ENCODE results near the gene FNDC3B.

FNDC3B gene

DNA sequence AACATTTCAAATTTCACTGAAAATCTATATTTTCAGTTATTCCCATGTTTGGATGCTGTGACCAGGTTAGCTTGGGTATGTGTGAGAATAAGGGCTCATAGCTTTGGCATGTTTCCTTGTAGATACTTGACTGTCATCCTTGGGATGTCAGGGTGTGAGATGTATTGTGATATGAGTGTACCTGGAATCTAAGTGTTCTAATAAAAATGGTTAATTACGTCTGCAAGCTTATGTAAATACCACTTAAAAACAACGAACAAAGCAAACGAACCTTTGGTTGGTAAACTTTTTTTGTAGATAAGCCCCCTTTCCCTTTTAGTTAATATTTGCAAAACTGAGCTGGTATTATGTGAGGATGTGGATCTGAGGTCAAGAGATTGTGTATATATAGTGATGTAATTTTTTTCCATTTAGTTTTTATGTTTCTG, 63.5 kb downstream of the FNDC3B start:
- Mint-ChIP-seq H3K9me3 (no peaks in the 10 kb centered on the region), H3K4me3 (peak overlapping the region; percentile 59 to 61), H3K27me3 (no peaks in the 10 kb centered on the region), H3K4me1 (peaks cover 74% of the 10 kb centered on the region), H3K27ac (no peak overlapping the region)
- DNase-seq (no peak), ATAC-seq (no peak)

DNA sequence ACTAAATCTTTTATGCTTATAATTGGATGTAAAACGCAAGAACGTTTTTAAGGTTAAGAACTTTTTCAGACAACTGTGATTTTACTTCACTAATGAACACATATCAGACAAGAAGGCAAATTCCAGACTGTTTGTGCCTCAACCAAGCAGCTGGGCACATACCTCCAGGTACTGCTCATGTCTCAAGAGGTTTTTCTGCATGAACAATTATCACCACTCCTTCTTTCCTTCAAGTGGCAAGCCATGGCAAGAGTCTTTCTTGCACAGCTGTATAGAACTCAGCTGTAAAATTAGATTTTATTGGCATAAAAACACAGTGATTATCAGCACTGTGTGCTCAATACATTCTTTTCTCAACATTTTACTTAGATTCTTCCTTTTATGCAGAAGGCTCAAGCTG, 64.3 kb downstream of the FNDC3B start:
- DNase-seq, result no peak
- H3K27me3 Mint-ChIP-seq, result no peaks in the 10 kb centered on the region
- H3K9me3 Mint-ChIP-seq, result no peaks in the 10 kb centered on the region
- no peak overlapping the region for H3K4me3 Mint-ChIP-seq
- peaks cover 79% of the 10 kb centered on the region for H3K4me1 Mint-ChIP-seq
- peak overlapping the region in 1 of 2 donors; percentile 21 for H3K27ac Mint-ChIP-seq
- no peak for ATAC-seq

DNA sequence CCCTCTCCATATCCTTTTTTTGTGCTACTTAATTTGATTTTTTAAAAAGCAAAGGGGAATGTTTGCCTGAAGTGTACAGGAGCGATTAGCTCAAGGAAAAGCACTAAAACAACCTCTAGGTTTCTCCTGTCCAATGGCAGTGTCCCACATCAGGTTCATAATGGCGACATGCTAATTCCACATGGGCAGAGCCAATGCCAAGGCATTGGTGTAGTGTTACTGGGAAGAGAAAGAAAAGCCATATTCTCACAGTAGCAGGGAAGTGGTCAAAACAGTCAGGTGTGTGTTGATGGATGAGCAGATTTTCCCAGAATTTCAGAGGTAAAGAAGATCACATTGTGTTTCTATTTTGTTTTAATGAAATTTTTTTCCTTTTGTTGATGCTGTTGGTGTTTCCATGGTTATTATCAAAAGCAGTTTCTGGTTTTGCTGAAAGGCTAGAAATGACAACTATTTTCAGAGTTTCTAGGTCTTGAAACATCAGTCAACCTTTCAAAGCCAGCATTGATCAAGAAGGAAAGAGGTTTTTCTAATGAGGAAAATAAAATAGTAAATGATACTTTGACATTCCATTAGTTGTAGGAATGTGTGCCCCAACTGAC, 65.2 kb downstream of the FNDC3B start:
- H3K27me3 Mint-ChIP-seq, result no peaks in the 10 kb centered on the region
- ATAC-seq (no peak), DNase-seq (no peak)
- no peak overlapping the region for H3K4me3 Mint-ChIP-seq
- no peaks in the 10 kb centered on the region for H3K9me3 Mint-ChIP-seq
- H3K4me1 Mint-ChIP-seq, result peaks cover 77% of the 10 kb centered on the region
- H3K27ac Mint-ChIP-seq, result no peak overlapping the region

DNA sequence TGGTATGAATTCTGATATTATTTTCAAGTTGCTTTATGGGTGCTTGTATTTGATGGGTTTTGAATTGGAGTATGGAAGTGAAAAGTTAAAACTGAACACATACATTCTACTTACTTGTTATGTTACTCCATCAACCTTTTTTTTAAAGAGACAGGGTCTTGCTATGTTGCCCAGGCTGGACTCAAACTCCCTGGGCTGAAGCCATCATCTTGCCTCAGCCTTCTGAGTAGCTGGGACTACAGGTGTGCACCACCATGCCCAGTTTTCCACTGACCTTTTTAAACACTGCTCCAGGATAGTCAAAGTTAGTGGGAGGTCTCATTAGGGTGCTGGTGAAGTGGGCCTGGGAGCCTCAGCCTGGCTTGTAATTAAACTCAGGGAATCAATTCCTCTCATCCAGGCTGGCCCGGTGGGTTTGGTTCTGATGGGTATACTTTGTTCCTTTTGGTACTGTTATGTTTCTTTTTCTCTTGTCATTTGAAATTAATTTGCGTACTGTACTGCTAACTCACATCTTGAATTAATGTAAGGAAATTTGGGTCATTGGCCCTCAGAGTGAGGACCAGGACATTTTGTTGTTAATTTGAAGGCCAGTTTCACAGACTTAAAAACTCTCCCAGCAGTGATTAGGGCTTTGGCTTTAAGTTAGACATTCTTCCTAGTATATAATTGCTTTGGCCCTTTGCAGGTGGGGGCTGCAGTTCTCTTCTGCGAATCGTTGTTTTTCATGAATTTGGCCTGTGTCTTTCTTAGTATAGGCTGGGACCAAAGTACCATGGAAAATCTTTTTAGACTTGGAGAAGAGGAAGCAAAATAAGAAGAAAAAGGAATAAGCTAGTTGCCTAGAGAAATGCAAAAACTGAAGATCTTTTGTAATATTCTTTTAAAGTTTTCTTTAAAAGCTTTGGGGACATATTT, 66.9 kb downstream of the FNDC3B start:
- ATAC-seq, result no peak
- Mint-ChIP-seq H3K27ac (peak overlapping the region in 1 of 2 donors; percentile 91), H3K27me3 (no peaks in the 10 kb centered on the region), H3K4me3 (peak overlapping the region; percentile 85 to 86), H3K9me3 (no peaks in the 10 kb centered on the region), H3K4me1 (peaks cover 78% of the 10 kb centered on the region)
- DNase-seq, result no peak

DNA sequence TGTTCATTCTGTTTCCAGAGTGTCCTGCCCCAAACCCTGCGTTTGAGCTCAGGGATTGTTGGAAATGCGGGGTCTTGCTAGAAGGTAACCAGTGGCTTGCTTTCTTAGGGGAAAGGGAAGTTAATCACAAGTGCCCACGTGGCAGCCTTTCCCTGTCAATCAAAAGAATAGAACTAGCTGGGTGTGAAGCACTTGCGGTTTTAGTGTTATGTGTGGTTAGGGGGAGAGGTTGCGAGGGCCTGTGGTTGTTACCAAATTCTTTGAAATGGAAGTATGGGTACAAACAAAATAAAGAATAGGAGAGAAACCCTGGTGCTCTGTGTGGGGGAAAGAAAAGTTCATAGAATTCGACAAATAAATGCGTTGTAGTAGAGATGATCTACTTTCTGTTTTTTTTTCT, 67.6 kb downstream of the FNDC3B start:
- H3K4me3 Mint-ChIP-seq, result peak overlapping the region; percentile 85 to 86
- peak; percentile 69 for ATAC-seq
- H3K4me1 Mint-ChIP-seq, result peaks cover 74% of the 10 kb centered on the region
- DNase-seq, result peak; percentile 70 to 83
- peak overlapping the region; percentile 91 to 97 for H3K27ac Mint-ChIP-seq
- no peaks in the 10 kb centered on the region for H3K9me3 Mint-ChIP-seq
- no peaks in the 10 kb centered on the region for H3K27me3 Mint-ChIP-seq

DNA sequence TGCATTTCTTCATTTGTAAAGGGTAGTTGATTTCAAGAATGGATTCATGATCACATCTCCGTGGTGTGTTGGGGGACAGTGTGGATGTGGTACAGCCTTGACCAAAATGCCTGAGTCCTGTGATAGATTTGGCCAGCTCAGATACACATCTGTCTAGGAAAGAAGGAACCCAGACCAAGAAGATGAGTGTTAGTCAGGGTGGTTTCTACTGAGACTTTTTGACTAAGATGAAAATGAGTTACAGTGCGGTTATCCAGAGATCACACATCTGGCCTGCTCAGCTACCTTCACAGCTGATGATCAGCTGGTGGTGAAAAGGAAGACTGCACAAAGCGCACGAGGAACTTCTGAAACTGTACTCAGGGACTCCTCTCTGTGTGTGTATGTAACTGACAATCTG, 68.0 kb downstream of the FNDC3B start:
- DNase-seq, result peak; percentile 66 to 83

DNA sequence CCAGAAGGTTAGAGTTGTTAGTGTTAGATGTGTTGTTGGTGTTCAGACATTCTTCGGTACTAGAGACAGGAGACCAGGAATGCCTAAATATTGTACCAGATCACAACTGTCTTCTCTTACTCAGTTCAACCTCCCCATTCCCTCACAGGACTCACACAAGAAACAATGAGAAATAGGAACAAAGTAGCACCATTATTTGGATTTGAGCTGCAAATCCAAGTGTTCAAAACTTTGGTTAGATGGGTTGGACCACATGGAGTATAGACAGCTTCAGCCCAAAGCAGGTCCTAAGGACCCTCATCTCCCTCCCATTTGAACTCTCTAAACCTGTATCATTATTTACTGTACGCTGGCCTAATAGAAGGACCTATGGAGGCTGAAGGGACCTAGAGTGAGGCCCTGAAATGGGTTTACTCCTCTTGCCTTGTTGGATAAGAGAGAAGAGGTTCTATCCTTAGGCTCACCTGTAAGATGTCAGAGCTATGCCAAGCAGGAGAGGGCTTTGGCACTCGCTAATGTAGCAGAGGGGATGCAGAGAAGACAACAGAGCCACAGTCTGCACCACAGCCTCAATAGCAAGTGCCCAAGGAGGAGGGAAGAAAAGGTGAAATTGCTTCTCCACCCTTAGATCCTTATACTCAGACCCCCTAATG, 70.9 kb downstream of the FNDC3B start:
- H3K4me1 Mint-ChIP-seq, result peaks cover 55% of the 10 kb centered on the region
- no peak for ATAC-seq
- H3K4me3 Mint-ChIP-seq, result no peak overlapping the region
- no peak overlapping the region for H3K27ac Mint-ChIP-seq
- no peak for DNase-seq
- H3K9me3 Mint-ChIP-seq, result no peaks in the 10 kb centered on the region
- H3K27me3 Mint-ChIP-seq, result no peaks in the 10 kb centered on the region

More for the DNA sequence above, 68.0 kb downstream of the FNDC3B start:
- Mint-ChIP-seq H3K27me3 (no peaks in the 10 kb centered on the region), H3K4me3 (peak overlapping the region; percentile 85 to 86), H3K9me3 (no peaks in the 10 kb centered on the region), H3K27ac (peak overlapping the region; percentile 91 to 97), H3K4me1 (peaks cover 70% of the 10 kb centered on the region)
- peak; percentile 96 for ATAC-seq

DNA sequence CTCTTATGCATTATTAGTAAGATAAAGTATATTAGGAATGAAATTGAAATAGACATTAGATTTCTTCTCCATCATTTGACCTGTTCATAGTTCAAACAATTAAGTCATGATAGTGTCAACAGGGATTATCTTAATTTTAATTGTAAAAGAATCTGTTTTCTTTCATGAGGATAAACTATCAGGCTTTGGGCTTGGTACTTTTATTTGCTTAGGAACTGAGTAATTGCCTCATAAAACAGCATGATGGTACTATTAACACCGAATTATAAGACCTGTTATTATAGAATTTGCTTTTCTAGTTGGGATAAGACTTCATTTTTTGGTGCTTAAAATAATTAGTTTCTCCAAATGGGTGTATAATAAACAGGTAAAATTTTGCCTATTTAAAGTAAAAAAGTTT, 71.8 kb downstream of the FNDC3B start:
- H3K27me3 Mint-ChIP-seq, result no peaks in the 10 kb centered on the region
- H3K27ac Mint-ChIP-seq, result no peak overlapping the region
- H3K4me3 Mint-ChIP-seq, result no peak overlapping the region
- no peaks in the 10 kb centered on the region for H3K9me3 Mint-ChIP-seq
- no peak for DNase-seq
- peaks cover 48% of the 10 kb centered on the region for H3K4me1 Mint-ChIP-seq
- ATAC-seq, result no peak

DNA sequence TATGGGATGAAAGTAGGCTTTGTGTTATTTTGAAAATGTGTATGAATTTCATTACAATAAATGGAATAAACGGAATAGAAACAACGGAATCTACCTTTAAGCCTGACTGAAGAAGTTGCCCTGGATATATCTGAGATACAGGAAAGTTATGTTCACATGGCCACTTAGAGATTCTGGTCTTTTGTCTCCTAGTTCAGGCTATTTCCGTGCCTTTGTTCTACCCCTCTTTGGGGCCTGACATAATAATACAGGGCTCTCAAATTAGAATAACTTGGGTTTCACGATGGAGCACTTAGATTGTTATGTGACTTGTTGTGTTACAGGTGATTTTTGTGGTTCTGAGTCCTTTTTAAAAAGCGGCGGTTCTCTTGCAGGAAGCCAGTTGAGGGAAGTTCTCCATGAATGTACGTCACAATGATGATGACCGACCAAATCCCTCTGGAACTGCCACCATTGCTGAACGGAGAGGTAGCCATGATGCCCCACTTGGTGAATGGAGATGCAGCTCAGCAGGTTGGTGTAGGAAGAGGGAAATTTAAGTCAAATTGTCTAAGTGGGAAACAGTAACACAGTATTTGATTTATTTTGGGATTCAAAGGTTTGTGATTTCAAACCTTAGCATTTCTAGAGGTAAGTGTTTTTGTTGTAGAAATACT, 72.8 kb downstream of the FNDC3B start:
- DNase-seq, result no peak
- peaks cover 38% of the 10 kb centered on the region for H3K4me1 Mint-ChIP-seq
- ATAC-seq, result no peak
- H3K27ac Mint-ChIP-seq, result no peak overlapping the region
- H3K4me3 Mint-ChIP-seq, result no peak overlapping the region
- no peaks in the 10 kb centered on the region for H3K27me3 Mint-ChIP-seq
- H3K9me3 Mint-ChIP-seq, result no peaks in the 10 kb centered on the region

DNA sequence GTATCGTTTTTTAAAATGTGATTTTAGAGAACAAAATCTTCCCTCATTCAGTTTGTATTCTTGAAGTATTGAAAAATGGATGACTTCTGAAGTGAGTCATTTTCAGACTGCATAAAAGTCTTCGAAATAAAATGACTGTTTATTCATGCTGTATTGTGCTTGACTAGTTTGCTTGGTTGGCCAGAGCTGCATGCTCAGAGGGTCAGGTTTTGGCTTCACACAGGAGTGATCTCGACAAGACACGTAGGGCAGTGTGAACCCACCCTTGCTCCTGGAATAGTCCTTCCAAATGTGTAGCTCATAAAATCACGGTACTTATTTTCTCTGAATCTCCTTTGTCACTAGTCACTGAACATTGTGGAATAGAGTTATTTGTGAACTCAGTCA, 73.3 kb downstream of the FNDC3B start:
- Mint-ChIP-seq H3K27ac (no peak overlapping the region), H3K4me1 (peaks cover 33% of the 10 kb centered on the region), H3K27me3 (no peaks in the 10 kb centered on the region), H3K4me3 (no peak overlapping the region), H3K9me3 (no peaks in the 10 kb centered on the region)
- no peak for DNase-seq
- ATAC-seq, result no peak

DNA sequence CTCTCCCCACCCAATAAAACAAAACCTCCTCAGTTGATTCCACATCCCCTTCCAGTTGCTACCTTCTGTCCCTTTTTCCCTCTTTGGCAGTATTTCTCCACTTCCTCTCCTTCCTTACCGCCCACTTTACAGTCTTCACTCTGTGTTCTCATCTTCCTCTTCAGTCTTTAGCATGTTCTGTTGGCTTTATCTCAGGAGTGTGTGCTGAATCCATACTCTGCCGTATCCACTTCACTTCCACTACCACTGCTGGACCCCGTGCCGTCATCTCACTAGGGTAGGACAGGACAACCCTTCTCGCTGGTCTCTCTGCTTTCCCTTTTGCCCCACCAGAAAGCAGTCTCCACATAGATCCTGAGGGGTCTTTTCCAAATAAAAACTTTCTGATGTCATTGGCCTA, 74.3 kb downstream of the FNDC3B start:
- no peaks in the 10 kb centered on the region for H3K9me3 Mint-ChIP-seq
- ATAC-seq (no peak), DNase-seq (no peak)
- no peak overlapping the region for H3K27ac Mint-ChIP-seq
- H3K27me3 Mint-ChIP-seq, result no peaks in the 10 kb centered on the region
- peaks cover 23% of the 10 kb centered on the region for H3K4me1 Mint-ChIP-seq
- no peak overlapping the region for H3K4me3 Mint-ChIP-seq

DNA sequence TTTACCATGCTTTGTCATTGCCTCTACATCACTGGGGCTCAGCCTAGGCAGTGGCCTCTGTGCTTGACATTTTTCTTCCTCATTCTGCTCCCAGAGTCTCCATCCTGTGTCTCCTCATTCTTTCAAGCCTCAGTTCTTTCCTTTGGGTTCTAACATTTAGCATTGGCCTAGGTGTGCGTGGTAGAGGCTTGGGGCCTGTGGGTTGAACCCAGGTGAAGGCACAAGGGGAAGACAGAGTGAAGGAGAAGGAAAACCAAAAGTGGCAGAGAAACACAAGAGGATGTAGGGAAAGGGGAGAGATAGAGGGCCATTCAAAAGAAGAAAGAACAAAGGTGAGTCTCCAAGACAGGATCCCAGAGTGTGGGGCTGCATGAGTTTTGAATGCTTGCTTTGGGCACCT, 75.7 kb downstream of the FNDC3B start:
- H3K9me3 Mint-ChIP-seq, result no peaks in the 10 kb centered on the region
- no peak overlapping the region for H3K27ac Mint-ChIP-seq
- DNase-seq, result no peak
- H3K4me3 Mint-ChIP-seq, result no peak overlapping the region
- peaks cover 12% of the 10 kb centered on the region for H3K4me1 Mint-ChIP-seq
- no peak for ATAC-seq
- no peaks in the 10 kb centered on the region for H3K27me3 Mint-ChIP-seq

DNA sequence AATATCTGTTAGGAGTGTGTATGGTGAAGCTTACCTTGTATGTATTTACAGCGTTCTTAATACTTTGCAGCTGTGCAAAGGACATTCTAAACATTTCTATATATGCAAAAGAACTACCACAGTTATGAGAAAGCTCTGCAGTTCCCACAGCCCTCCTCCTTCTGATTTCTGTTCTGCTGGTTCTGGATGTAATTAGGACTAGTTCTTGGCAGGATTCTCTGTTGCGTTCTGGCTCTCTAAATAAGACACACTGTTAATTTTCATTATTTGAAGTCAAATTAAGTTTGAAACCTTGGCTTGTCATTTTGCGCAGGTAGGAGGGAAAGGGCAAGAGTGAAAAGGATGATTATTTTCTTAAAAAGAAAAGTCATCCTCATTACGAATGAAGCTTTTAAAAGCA, 76.4 kb downstream of the FNDC3B start:
- DNase-seq (no peak), ATAC-seq (no peak)
- H3K4me3 Mint-ChIP-seq, result no peak overlapping the region
- peaks cover 11% of the 10 kb centered on the region for H3K4me1 Mint-ChIP-seq
- no peaks in the 10 kb centered on the region for H3K27me3 Mint-ChIP-seq
- no peaks in the 10 kb centered on the region for H3K9me3 Mint-ChIP-seq
- H3K27ac Mint-ChIP-seq, result no peak overlapping the region

DNA sequence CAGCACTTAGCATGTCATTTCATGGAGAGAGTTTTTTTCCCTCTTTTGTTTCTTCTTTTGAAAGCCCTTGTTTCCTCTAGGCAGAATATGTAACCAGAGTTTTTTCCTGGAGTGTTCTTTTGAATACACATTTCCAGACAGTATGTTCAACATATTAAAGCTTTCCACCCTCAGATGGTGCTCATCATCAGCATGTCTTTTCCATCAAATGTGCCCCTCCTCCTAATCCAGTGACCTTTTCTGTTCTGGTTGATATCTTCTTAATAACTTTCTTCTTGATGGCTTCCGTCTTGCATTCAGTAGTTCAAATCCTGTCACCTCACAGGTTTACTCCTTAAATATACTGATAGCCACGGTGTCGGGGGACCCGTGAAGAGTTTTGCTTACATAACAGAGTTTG, 78.6 kb downstream of the FNDC3B start:
- Mint-ChIP-seq H3K9me3 (no peaks in the 10 kb centered on the region), H3K4me3 (no peak overlapping the region), H3K4me1 (peaks cover 11% of the 10 kb centered on the region), H3K27ac (no peak overlapping the region), H3K27me3 (no peaks in the 10 kb centered on the region)
- ATAC-seq (no peak), DNase-seq (no peak)

DNA sequence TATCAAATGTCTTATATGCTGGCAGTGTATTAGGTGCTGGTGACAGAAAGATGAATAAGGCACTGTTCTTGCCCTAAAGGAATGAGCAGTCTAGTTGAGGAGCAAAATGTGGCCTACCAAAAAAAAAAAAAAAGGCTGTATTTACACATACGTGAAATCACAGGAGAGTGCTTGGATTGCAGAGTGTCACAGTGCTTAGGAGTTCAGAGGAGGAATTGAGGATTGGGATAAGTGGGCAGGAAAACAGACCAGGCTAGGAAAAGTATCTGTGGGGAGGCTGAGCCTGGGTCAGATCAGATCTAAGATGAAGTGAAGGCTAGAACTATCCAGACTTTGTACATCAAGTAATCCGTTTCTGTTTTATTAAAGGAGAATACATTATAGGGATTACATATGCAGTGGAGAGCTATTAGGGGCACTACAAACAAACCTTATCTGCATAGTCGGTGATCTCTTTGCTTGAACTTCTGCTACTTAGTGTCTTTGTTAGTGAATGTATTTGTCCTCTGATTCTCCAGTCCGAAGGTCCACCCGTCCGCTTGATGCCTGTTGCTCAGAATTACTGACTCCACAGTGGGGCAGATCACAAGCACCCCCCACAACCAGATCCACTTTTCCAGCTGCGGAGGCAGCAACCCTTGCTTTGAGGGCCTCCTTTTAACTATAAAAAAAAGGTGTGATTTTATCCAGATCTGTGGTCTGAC, 80.0 kb downstream of the FNDC3B start:
- DNase-seq (no peak), ATAC-seq (no peak)
- Mint-ChIP-seq H3K4me3 (no peak overlapping the region), H3K27me3 (no peaks in the 10 kb centered on the region), H3K27ac (no peak overlapping the region), H3K4me1 (peaks cover 6% of the 10 kb centered on the region), H3K9me3 (no peaks in the 10 kb centered on the region)

Measured in stimulated activated naive CD8-positive, alpha-beta T cell treated with anti-CD3 and anti-CD28 coated beads, Interleukin-15, amount 100 ng/mL, for 72 hours (primary cell).